ENCODE measurements around the gene TMPRSS2. TPM values are rescaled to one million over a fixed set of nuclear protein-coding genes. Genes with fewer than 3 reads are reported as not detected.

Gene TMPRSS2
- not detected for total RNA-seq
- long read RNA-seq, result 0 reads

- no peak for DNase-seq
- Histone ChIP-seq H3K27me3 (ENCODE audit: low read depth) (peaks cover 97% of the 10 kb centered on the region), H3K4me3 (peak within 1 kb of the TSS; percentile 56), H3K27ac (replicated peaks) (no peak within 1 kb of the TSS), H3K9me3 (replicated peaks) (no peaks in the 10 kb centered on the region), H3K36me3 (no peaks in the 10 kb centered on the region), H3K4me1 (peaks cover 20% of the 10 kb centered on the region)
- TF ChIP-seq CTCF (IDR thresholded peaks at IDR 0.05; ENCODE audit: borderline replicate concordance), result no peak
- intact Hi-C loops (cut with micrococcal nuclease), result no loop called here
These were observed at the start of gene TMPRSS2 for GRCh38 chr21:41507521-41508414. Gene TMPRSS2 (minus strand): TSS chr21:41508158. CDS start chr21:41498133, 10,025 bp downstream.

GRCh38 chr21:41555057-41555456, 47.1 kb upstream of the TMPRSS2 start:
- peaks cover 25% of the 10 kb centered on the region for H3K27me3 ChIP-seq (ENCODE audit: low read depth)
- no peaks in the 10 kb centered on the region for H3K4me1 ChIP-seq
- DNase-seq, result no peak
- no peak overlapping the region for H3K27ac ChIP-seq (replicated peaks)
- intact Hi-C loops (cut with micrococcal nuclease), result no loop called here
- no peaks in the 10 kb centered on the region for H3K9me3 ChIP-seq (replicated peaks)
- H3K4me3 ChIP-seq, result no peak overlapping the region
- TF ChIP-seq CTCF (IDR thresholded peaks at IDR 0.05; ENCODE audit: borderline replicate concordance), result no peak
- no peaks in the 10 kb centered on the region for H3K36me3 ChIP-seq

- H3K36me3 ChIP-seq, result no peaks in the 10 kb centered on the region
- peaks cover 30% of the 10 kb centered on the region for H3K27me3 ChIP-seq (ENCODE audit: low read depth)
- H3K4me3 ChIP-seq, result no peak overlapping the region
- TF ChIP-seq CTCF (IDR thresholded peaks at IDR 0.05; ENCODE audit: borderline replicate concordance), result no peak
- H3K9me3 ChIP-seq (replicated peaks), result no peaks in the 10 kb centered on the region
- DNase-seq, result no peak
- no peaks in the 10 kb centered on the region for H3K4me1 ChIP-seq
- no peak overlapping the region for H3K27ac ChIP-seq (replicated peaks)
- intact Hi-C loops (cut with micrococcal nuclease), result no loop called here
These were observed 44.3 kb upstream of the TMPRSS2 start for GRCh38 chr21:41552254-41552653.

GRCh38 chr21:41548781-41549180, 40.8 kb upstream of the TMPRSS2 start:
- Histone ChIP-seq H3K9me3 (replicated peaks) (no peaks in the 10 kb centered on the region), H3K4me3 (no peak overlapping the region), H3K4me1 (no peaks in the 10 kb centered on the region), H3K27me3 (ENCODE audit: low read depth) (peaks cover 49% of the 10 kb centered on the region), H3K36me3 (no peaks in the 10 kb centered on the region), H3K27ac (replicated peaks) (no peak overlapping the region)
- intact Hi-C loops (cut with micrococcal nuclease), result no loop called here
- DNase-seq, result no peak
- no peak for TF ChIP-seq CTCF (IDR thresholded peaks at IDR 0.05; ENCODE audit: borderline replicate concordance)

- no peaks in the 10 kb centered on the region for H3K4me1 ChIP-seq
- H3K9me3 ChIP-seq (replicated peaks), result no peaks in the 10 kb centered on the region
- TF ChIP-seq CTCF (IDR thresholded peaks at IDR 0.05; ENCODE audit: borderline replicate concordance), result no peak
- DNase-seq, result no peak
- no peak overlapping the region for H3K4me3 ChIP-seq
- no peaks in the 10 kb centered on the region for H3K36me3 ChIP-seq
- H3K27ac ChIP-seq (replicated peaks), result no peak overlapping the region
- intact Hi-C loops (cut with micrococcal nuclease), result no loop called here
- peaks cover 66% of the 10 kb centered on the region for H3K27me3 ChIP-seq (ENCODE audit: low read depth)
These were observed 39.2 kb upstream of the TMPRSS2 start for GRCh38 chr21:41547111-41547510.

Measured in left ventricle myocardium inferior (tissue), 1 donor.